NCI-H2227 treated with DMSO at 0.1 percent for 48 hours (cell line): Measurements from ENCODE around the gene SMIM30.

ENCODE experiments used
- DNase-seq: peaks from one replicate; lab custom pipeline; 2025; lab: John Stamatoyannopoulos, UW

The SMIM30 gene

GRCh38 chr7:113100121-113100603, 18.2 kb downstream of the SMIM30 start:
- DNase-seq, result no peak

- no peak for DNase-seq
Measured at GRCh38 chr7:113099284-113099919, 19.0 kb downstream of the SMIM30 start.

GRCh38 chr7:113094517-113095249, 23.7 kb downstream of the SMIM30 start:
- DNase-seq, result no peak

GRCh38 chr7:113093561-113093960, 24.8 kb downstream of the SMIM30 start:
- DNase-seq, result no peak

- DNase-seq, result no peak
Measured at GRCh38 chr7:113092762-113093161, 25.6 kb downstream of the SMIM30 start.

- peak; percentile 70 for DNase-seq
Measured at GRCh38 chr7:113087071-113087998, 31.0 kb downstream of the SMIM30 start.

- peak; percentile 12 for DNase-seq
Measured at GRCh38 chr7:113086431-113086888, 31.9 kb downstream of the SMIM30 start, which contains the start of gene GPR85. TSS of gene GPR85 (minus strand) at chr7:113086827. CDS start at chr7:113084721, 2,106 bp downstream.

GRCh38 chr7:113085781-113086390, 32.5 kb downstream of the SMIM30 start:
- DNase-seq, result peak; percentile 12

GRCh38 chr7:113084496-113085172, 33.7 kb downstream of the SMIM30 start:
- no peak for DNase-seq

- DNase-seq, result no peak
Measured at GRCh38 chr7:113083816-113084495, 34.4 kb downstream of the SMIM30 start.

GRCh38 chr7:113083132-113083815, 35.1 kb downstream of the SMIM30 start:
- no peak for DNase-seq

- DNase-seq, result no peak
Measured at GRCh38 chr7:113078331-113078730, 40.0 kb downstream of the SMIM30 start.

- no peak for DNase-seq
Measured at GRCh38 chr7:113076703-113077102, 41.7 kb downstream of the SMIM30 start.

- DNase-seq, result no peak
Measured at GRCh38 chr7:113071465-113071864, 46.9 kb downstream of the SMIM30 start.
